Keratinocyte (primary cell): ENCODE measurements around the gene CYP1A2.

Source experiments
- EZH2 ChIP-seq: IDR thresholded peaks from one replicate; pipeline ENCODE4 v1.6.1; 2012; ENCODE audit warnings: inconsistent platforms, mild to moderate bottlenecking, low read length, moderate library complexity
- TF ChIP-seq, protein P1 (sequence below), 3 experiments: IDR thresholded peaks in 1 of 3; conservative IDR thresholded peaks in 1 of 3; optimal IDR thresholded peaks in 1 of 3; 2 replicates in 2 of 3; 3 replicates in 1 of 3; pipeline versions ENCODE3 to v1.5.1; 2011; ENCODE audit warnings: low read length in 3 of 3, mild to moderate bottlenecking in 3 of 3, moderate library complexity in 2 of 3, control low read depth in 1 of 3, inconsistent platforms in 1 of 3; ENCODE audit not compliant: insufficient read depth in 2 of 3; ENCODE audit errors: extremely low read depth in 1 of 3

- no peak for TF ChIP-seq EZH2
- TF ChIP-seq, protein P1, sequence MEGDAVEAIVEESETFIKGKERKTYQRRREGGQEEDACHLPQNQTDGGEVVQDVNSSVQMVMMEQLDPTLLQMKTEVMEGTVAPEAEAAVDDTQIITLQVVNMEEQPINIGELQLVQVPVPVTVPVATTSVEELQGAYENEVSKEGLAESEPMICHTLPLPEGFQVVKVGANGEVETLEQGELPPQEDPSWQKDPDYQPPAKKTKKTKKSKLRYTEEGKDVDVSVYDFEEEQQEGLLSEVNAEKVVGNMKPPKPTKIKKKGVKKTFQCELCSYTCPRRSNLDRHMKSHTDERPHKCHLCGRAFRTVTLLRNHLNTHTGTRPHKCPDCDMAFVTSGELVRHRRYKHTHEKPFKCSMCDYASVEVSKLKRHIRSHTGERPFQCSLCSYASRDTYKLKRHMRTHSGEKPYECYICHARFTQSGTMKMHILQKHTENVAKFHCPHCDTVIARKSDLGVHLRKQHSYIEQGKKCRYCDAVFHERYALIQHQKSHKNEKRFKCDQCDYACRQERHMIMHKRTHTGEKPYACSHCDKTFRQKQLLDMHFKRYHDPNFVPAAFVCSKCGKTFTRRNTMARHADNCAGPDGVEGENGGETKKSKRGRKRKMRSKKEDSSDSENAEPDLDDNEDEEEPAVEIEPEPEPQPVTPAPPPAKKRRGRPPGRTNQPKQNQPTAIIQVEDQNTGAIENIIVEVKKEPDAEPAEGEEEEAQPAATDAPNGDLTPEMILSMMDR (optimal IDR thresholded peaks at IDR 0.05 in 1 of 3, IDR thresholded peaks at IDR 0.05 in 1 of 3, conservative IDR thresholded peaks at IDR 0.05 in 1 of 3; ENCODE audit: extremely low read depth in 1 of 3, insufficient read depth in 2 of 3, low read length in 3 of 3): no peak
These were observed 40.1 kb downstream of the CYP1A2 start for GRCh38 chr15:74788683-74789151.
